Gastroesophageal sphincter (tissue), 3 donors: ENCODE data around the gene SHISA9.

ENCODE experiments used
- CTCF ChIP-seq, 4 experiments: fragments of 200-600 bp in 2 of 4; fragments of 450-650 bp in 2 of 4; sonication (generic) in 1 of 4; IDR thresholded peaks; one replicate each; pipeline ENCODE4 v1.5.1; 2017 to 2019; ENCODE audit warnings: antibody characterized with exemption in 4 of 4, mild to moderate bottlenecking in 2 of 4, moderate library complexity in 2 of 4
- POLR2A ChIP-seq, 2 donors: fragments of 450-650 bp; IDR thresholded peaks; one replicate each; pipeline ENCODE4 v1.6.1; 2017; ENCODE audit warnings: antibody characterized with exemption in 2 of 2, mild to moderate bottlenecking in 2 of 2, moderate library complexity in 1 of 2

GRCh38 chr16:13143551-13143950 is 242.2 kb downstream of the SHISA9 start:
- TF ChIP-seq CTCF (IDR thresholded peaks at IDR 0.05) (no peak), POLR2A (IDR thresholded peaks at IDR 0.05) (no peak)
